HCT116 (cell line): ENCODE measurements around the gene FAAP24. TPM values are rescaled to one million over a fixed set of nuclear protein-coding genes. Genes with fewer than 3 reads are reported as not detected.

Experiments
- ATAC-seq: fragments of 200-7000 bp; cut with Tn5 transposase; 2 replicates; pipeline ENCODE4 v1.9.1; 2020; ENCODE audit warnings: mild to moderate bottlenecking, moderate library complexity
- BruUV-seq: library from RNA; stranded (reverse); fragments of 400-500 nt; replicated peaks from 2 replicates; lab custom pipeline; 2021; lab: Mats Ljungman, UMichigan
- CTCF ChIA-PET: fragments of 300-600 bp; sonication (Branson Sonifier 250); formaldehyde crosslinking; loops from one replicate; lab custom pipeline; 2021; ENCODE audit warnings: antibody characterized with exemption; lab: Charles Lee
- POLR2A ChIA-PET: fragments of 300-600, 350-600 bp; sonication (Branson Sonifier 250); formaldehyde crosslinking; loops from one replicate; lab custom pipeline; 2021; ENCODE audit warnings: antibody characterized with exemption; lab: Charles Lee
- RAD21 ChIA-PET, 2 experiments: fragments of 300-600 bp; sonication (Branson Sonifier 250); formaldehyde crosslinking; loops; one replicate each; lab custom pipeline; 2023; ENCODE audit warnings: low total read pairs in 2 of 2; ENCODE audit not compliant: uncharacterized antibody in 2 of 2, unreplicated experiment in 2 of 2, low non-redundant PET in 1 of 2; lab: Charles Lee
- DNase-seq: peaks from one replicate; pipeline ENCODE4 v3.0.0-alpha.2; 2010; ENCODE audit warnings: low read depth, low spot score
- H2AFZ ChIP-seq: fragments of 200-600 bp; shearing (Covaris generic), sonication (generic); 2 replicates; pipeline ENCODE4 v1.6.1; 2017; ENCODE audit warnings: low read depth, mixed run types, mixed read lengths, antibody characterized with exemption, low read length; ENCODE audit not compliant: poor library complexity, severe bottlenecking
- H3K27ac ChIP-seq: 2 replicates; pipeline ENCODE4 v1.5.1; 2012; ENCODE audit warnings: low read depth, low read length
- H3K27me3 ChIP-seq: fragments of 200-600 bp; sonication (generic); 2 replicates; pipeline ENCODE4 v1.6.1; 2016; ENCODE audit warnings: mixed run types, low read length, mixed read lengths; ENCODE audit not compliant: insufficient read depth
- H3K36me3 ChIP-seq, 2 experiments: fragments of 200-500 bp in 1 of 2; fragments of 200-600 bp in 1 of 2; sonication (Bioruptor generic) in 1 of 2; sonication (generic) in 1 of 2; 2 replicates each; pipeline versions ENCODE4 v1.5.1 to v1.6.1; 2014 to 2016; ENCODE audit warnings: low read length in 2 of 2, inconsistent platforms in 1 of 2, mixed read lengths in 1 of 2, mixed run types in 1 of 2; ENCODE audit not compliant: insufficient read depth in 2 of 2, control insufficient read depth in 1 of 2
- H3K4me1 ChIP-seq, 2 experiments: fragments of 200-600 bp in 1 of 2; sonication (generic) in 1 of 2; 2 replicates each; pipeline versions ENCODE4 v1.5.1 to v1.6.1; 2012 to 2017; ENCODE audit warnings: low read length in 2 of 2, inconsistent platforms in 1 of 2, mild to moderate bottlenecking in 1 of 2, mixed read lengths in 1 of 2, mixed run types in 1 of 2, moderate library complexity in 1 of 2; ENCODE audit not compliant: insufficient read depth in 2 of 2, control insufficient read depth in 1 of 2
- H3K4me2 ChIP-seq: fragments of 200-600 bp; sonication (generic); 2 replicates; pipeline ENCODE4 v1.6.1; 2017; ENCODE audit warnings: mixed run types, low read length, mixed read lengths
- H3K4me3 ChIP-seq, 2 experiments: fragments of 200-600 bp in 1 of 2; sonication (generic) in 1 of 2; replicated peaks in 1 of 2; 2 replicates each; pipeline ENCODE4 v1.5.1; 2011 to 2016; ENCODE audit warnings: low read length in 2 of 2, control low read depth in 1 of 2, low read depth in 1 of 2, mild to moderate bottlenecking in 1 of 2, mixed read lengths in 1 of 2, mixed run types in 1 of 2
- H3K79me2 ChIP-seq: fragments of 200-600 bp; sonication (generic); 2 replicates; pipeline ENCODE4 v1.6.1; 2017; ENCODE audit warnings: mild to moderate bottlenecking, mixed run types, low read length, moderate library complexity, mixed read lengths; ENCODE audit not compliant: insufficient read depth
- H3K9ac ChIP-seq: fragments of 200-600 bp; sonication (generic); 2 replicates; pipeline ENCODE4 v1.6.1; 2016; ENCODE audit warnings: low read length, mixed read lengths
- H3K9me2 ChIP-seq: fragments of 200-600 bp; sonication (generic), shearing (Covaris generic); 2 replicates; pipeline ENCODE4 v1.6.1; 2017; ENCODE audit warnings: mixed run types, mild to moderate bottlenecking, moderate library complexity; ENCODE audit not compliant: insufficient read depth
- H3K9me3 ChIP-seq, 2 experiments: fragments of 200-500 bp in 1 of 2; fragments of 200-600 bp in 1 of 2; sonication (Bioruptor generic) in 1 of 2; sonication (generic) in 1 of 2; 2 replicates each; pipeline ENCODE4 v1.6.1; 2014 to 2017; ENCODE audit warnings: low read length in 2 of 2, mixed read lengths in 2 of 2, inconsistent platforms in 1 of 2, low read depth in 1 of 2, mild to moderate bottlenecking in 1 of 2, mixed run types in 1 of 2, moderate library complexity in 1 of 2; ENCODE audit not compliant: control insufficient read depth in 1 of 2, insufficient read depth in 1 of 2
- H4K20me1 ChIP-seq: fragments of 200-600 bp; sonication (generic), shearing (Covaris generic); 2 replicates; pipeline ENCODE4 v1.6.1; 2017; ENCODE audit warnings: mixed run types, mild to moderate bottlenecking, moderate library complexity; ENCODE audit not compliant: insufficient read depth
- CBX3 ChIP-seq: IDR thresholded peaks from 2 replicates; pipeline ENCODE4 v1.6.1; 2012; ENCODE audit warnings: low read depth
- SP1 ChIP-seq: IDR thresholded peaks from 2 replicates; pipeline ENCODE4 v1.6.1; 2012; ENCODE audit warnings: low read depth
- SRF ChIP-seq: IDR thresholded peaks from 2 replicates; pipeline ENCODE4 v1.6.1; 2012; ENCODE audit warnings: low read depth
- TCF7L2 ChIP-seq: IDR thresholded peaks from 2 replicates; pipeline ENCODE4 v1.7.0; 2011; ENCODE audit warnings: borderline replicate concordance, inconsistent platforms; ENCODE audit not compliant: insufficient read depth, insufficient read length; ENCODE audit errors: extremely low read depth
- ZNF274 ChIP-seq: fragments of 200-500 bp; sonication (Bioruptor generic); IDR thresholded peaks from 2 replicates; pipeline ENCODE4 v1.6.1; 2014; ENCODE audit warnings: mild to moderate bottlenecking, low read depth, low read length, inconsistent platforms
- intact Hi-C: fragments of 100-400 bp; cut with micrococcal nuclease; formaldehyde crosslinking; loops from 2 replicates; pipeline ENCODE4 v1.10.0; 2022
- total RNA-seq: library from RNA; stranded (reverse); gene quantifications from one replicate; pipeline ENCODE4 v1.2.1, GENCODE V29; 2021; ENCODE audit not compliant: unreplicated experiment
- TF ChIP-seq, protein P1 (sequence below), 3 experiments: fragments of 200-600 bp in 1 of 3; sonication (generic) in 1 of 3; IDR thresholded peaks in 2 of 3; conservative IDR thresholded peaks in 1 of 3; 2 replicates each; pipeline ENCODE4 v1.5.1; 2012 to 2017; ENCODE audit warnings: low read depth in 2 of 3, low read length in 2 of 3, antibody characterized with exemption in 1 of 3, borderline replicate concordance in 1 of 3, control low read depth in 1 of 3, mild to moderate bottlenecking in 1 of 3, mixed read lengths in 1 of 3, mixed run types in 1 of 3, moderate library complexity in 1 of 3; ENCODE audit not compliant: insufficient read depth in 1 of 3

FAAP24 gene
- total RNA-seq, 1 experiment from 2014 or later, result 4.9 TPM

- Histone ChIP-seq H3K36me3 (no peaks in the 10 kb centered on the region; a peak in 2 of 4 replicates), H3K79me2 (peaks cover 16% of the 10 kb centered on the region), H2AFZ (no peak overlapping the region), H3K9me3 (no peaks in the 10 kb centered on the region), H3K27ac (peak overlapping the region; percentile 22; the same call in 1 of the 2 replicates), H3K4me2 (no peak overlapping the region), H3K4me3 (no peak overlapping the region), H3K9ac (no peak overlapping the region), H3K27me3 (no peaks in the 10 kb centered on the region), H3K9me2 (no peaks in the 10 kb centered on the region), H3K4me1 (peaks cover 13 to 34% of the 10 kb centered on the region in 2 experiments), H4K20me1 (no peaks in the 10 kb centered on the region)
- CTCF ChIA-PET, result interaction anchor here (0.5 kb wide), 1 partner anchor 14 kb away, joined by 3 read pairs; no protein-coding TSS in a partner anchor
- no peak for ATAC-seq
- DNase-seq, result no peak
- intact Hi-C loops, result no loop called here
- RAD21 ChIA-PET, result interaction anchor here in 1 of 2 experiments (0.6 kb wide), 1 partner anchor 520 kb away, joined by 3 read pairs; no protein-coding TSS in a partner anchor
- TF ChIP-seq CBX3, result no peak
- TF ChIP-seq SP1, result no peak
- TF ChIP-seq ZNF274, result no peak
- TF ChIP-seq, protein P1, sequence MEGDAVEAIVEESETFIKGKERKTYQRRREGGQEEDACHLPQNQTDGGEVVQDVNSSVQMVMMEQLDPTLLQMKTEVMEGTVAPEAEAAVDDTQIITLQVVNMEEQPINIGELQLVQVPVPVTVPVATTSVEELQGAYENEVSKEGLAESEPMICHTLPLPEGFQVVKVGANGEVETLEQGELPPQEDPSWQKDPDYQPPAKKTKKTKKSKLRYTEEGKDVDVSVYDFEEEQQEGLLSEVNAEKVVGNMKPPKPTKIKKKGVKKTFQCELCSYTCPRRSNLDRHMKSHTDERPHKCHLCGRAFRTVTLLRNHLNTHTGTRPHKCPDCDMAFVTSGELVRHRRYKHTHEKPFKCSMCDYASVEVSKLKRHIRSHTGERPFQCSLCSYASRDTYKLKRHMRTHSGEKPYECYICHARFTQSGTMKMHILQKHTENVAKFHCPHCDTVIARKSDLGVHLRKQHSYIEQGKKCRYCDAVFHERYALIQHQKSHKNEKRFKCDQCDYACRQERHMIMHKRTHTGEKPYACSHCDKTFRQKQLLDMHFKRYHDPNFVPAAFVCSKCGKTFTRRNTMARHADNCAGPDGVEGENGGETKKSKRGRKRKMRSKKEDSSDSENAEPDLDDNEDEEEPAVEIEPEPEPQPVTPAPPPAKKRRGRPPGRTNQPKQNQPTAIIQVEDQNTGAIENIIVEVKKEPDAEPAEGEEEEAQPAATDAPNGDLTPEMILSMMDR (IDR thresholded peaks at IDR 0.05 in 2 of 3, conservative IDR thresholded peaks at IDR 0.05 in 1 of 3; ENCODE audit: borderline replicate concordance in 1 of 3, insufficient read depth in 1 of 3, low read depth in 2 of 3, low read length in 2 of 3), result peak in 2 of 3 experiments; percentile 20 to 24; a peak in 1 of 6 replicates
- TF ChIP-seq SRF, result no peak
- TF ChIP-seq TCF7L2, result no peak
- BruUV-seq, result no TSS peak
- POLR2A ChIA-PET, result no interaction called here
Observed at GRCh38 chr19:33022472-33023116, 50.6 kb downstream of the FAAP24 start.
